HEK293T (cell line): Measurements from ENCODE around the gene FRS2.

Experiments
- ARNT ChIP-seq: fragments of 450-650 bp; IDR thresholded peaks from 2 replicates; pipeline ENCODE4 v1.6.1; 2017; ENCODE audit warnings: mild to moderate bottlenecking
- BHLHE40 ChIP-seq: fragments of 450-650 bp; IDR thresholded peaks from 2 replicates; pipeline ENCODE4 v1.6.1; 2016; ENCODE audit warnings: mild to moderate bottlenecking, moderate library complexity, borderline replicate concordance
- ELF4 ChIP-seq: fragments of 450-650 bp; IDR thresholded peaks from 2 replicates; pipeline ENCODE4 v1.6.1; 2017; ENCODE audit warnings: antibody characterized with exemption
- FOXA1 ChIP-seq: fragments of 450-650 bp; IDR thresholded peaks from 2 replicates; pipeline ENCODE4 v1.6.1; 2016; ENCODE audit warnings: mild to moderate bottlenecking
- FOXK2 ChIP-seq: fragments of 450-650 bp; IDR thresholded peaks from 2 replicates; pipeline ENCODE4 v1.6.1; 2016; ENCODE audit warnings: mild to moderate bottlenecking
- HDGF ChIP-seq: fragments of 450-650 bp; IDR thresholded peaks from 2 replicates; pipeline ENCODE4 v1.6.1; 2017; ENCODE audit warnings: antibody characterized with exemption, borderline replicate concordance
- L3MBTL2 ChIP-seq: fragments of 450-650 bp; conservative IDR thresholded peaks from 2 replicates; pipeline ENCODE4 v1.6.1; 2016; ENCODE audit warnings: mild to moderate bottlenecking
- NFRKB ChIP-seq: fragments of 450-650 bp; IDR thresholded peaks from 2 replicates; pipeline ENCODE4 v1.6.1; 2016; ENCODE audit warnings: mild to moderate bottlenecking, moderate library complexity
- PKNOX1 ChIP-seq: fragments of 450-650 bp; IDR thresholded peaks from 2 replicates; pipeline ENCODE4 v1.6.1; 2016
- SP1 ChIP-seq: fragments of 450-650 bp; IDR thresholded peaks from 2 replicates; pipeline ENCODE4 v1.6.1; 2017
- SUZ12 ChIP-seq: fragments of 450-650 bp; IDR thresholded peaks from 2 replicates; pipeline ENCODE4 v1.6.1; 2016; ENCODE audit warnings: mild to moderate bottlenecking

GRCh38 chr12:69508091-69508490, 37.9 kb downstream of the FRS2 start:
- TF ChIP-seq SP1, result no peak
- no peak for TF ChIP-seq NFRKB
- TF ChIP-seq ARNT, result no peak
- TF ChIP-seq ELF4, result no peak
- no peak for TF ChIP-seq FOXA1
- TF ChIP-seq SUZ12, result no peak
- TF ChIP-seq PKNOX1, result no peak
- no peak for TF ChIP-seq L3MBTL2
- TF ChIP-seq BHLHE40, result no peak
- TF ChIP-seq HDGF, result no peak
- TF ChIP-seq FOXK2, result no peak
